NCI-H2029 treated with DMSO at 0.1 percent for 48 hours (cell line): Measurements from ENCODE around the gene UEVLD.

Experiments
- DNase-seq: peaks from one replicate; lab custom pipeline; 2025; lab: John Stamatoyannopoulos, UW

Gene UEVLD

GRCh38 chr11:18581825-18582224 lies 6.7 kb downstream of the UEVLD start:
- no peak for DNase-seq

- no peak for DNase-seq
Measured at GRCh38 chr11:18580113-18580766, 8.3 kb downstream of the UEVLD start.

- no peak for DNase-seq
Measured at GRCh38 chr11:18578975-18579598, 9.4 kb downstream of the UEVLD start.

GRCh38 chr11:18575361-18575760 lies 13.2 kb downstream of the UEVLD start:
- no peak for DNase-seq

GRCh38 chr11:18567081-18567480 lies 21.5 kb downstream of the UEVLD start:
- no peak for DNase-seq

GRCh38 chr11:18566406-18566805 lies 22.1 kb downstream of the UEVLD start:
- no peak for DNase-seq

GRCh38 chr11:18564149-18564548 lies 24.4 kb downstream of the UEVLD start:
- DNase-seq, result no peak

- DNase-seq, result no peak
Measured at GRCh38 chr11:18563090-18563730, 25.3 kb downstream of the UEVLD start.

GRCh38 chr11:18548001-18548400 lies 40.5 kb downstream of the UEVLD start:
- no peak for DNase-seq

GRCh38 chr11:18540207-18541009 lies 48.1 kb downstream of the UEVLD start:
- DNase-seq, result peak; percentile 17

GRCh38 chr11:18536209-18536608 lies 52.3 kb downstream of the UEVLD start:
- DNase-seq, result no peak

GRCh38 chr11:18534245-18534644 lies 54.3 kb downstream of the UEVLD start:
- no peak for DNase-seq

- DNase-seq, result no peak
Measured at GRCh38 chr11:18533365-18533764, 55.2 kb downstream of the UEVLD start.

- no peak for DNase-seq
Measured at GRCh38 chr11:18527512-18527911, 61.0 kb downstream of the UEVLD start.

- DNase-seq, result peak; percentile 71
Measured at GRCh38 chr11:18526521-18527296, 61.8 kb downstream of the UEVLD start, which contains the start of gene TSG101. TSG101 (minus strand) TSS chr11:18526942; CDS start chr11:18526816, 126 bp downstream.

- DNase-seq, result no peak
Measured at GRCh38 chr11:18526130-18526520, 62.4 kb downstream of the UEVLD start.

- DNase-seq, result no peak
Measured at GRCh38 chr11:18524248-18524647, 64.3 kb downstream of the UEVLD start.

GRCh38 chr11:18523084-18523483 lies 65.5 kb downstream of the UEVLD start:
- no peak for DNase-seq

- no peak for DNase-seq
Measured at GRCh38 chr11:18522388-18522787, 66.1 kb downstream of the UEVLD start.

GRCh38 chr11:18521122-18521521 lies 67.4 kb downstream of the UEVLD start:
- DNase-seq, result no peak

- no peak for DNase-seq
Measured at GRCh38 chr11:18502352-18502751, 86.2 kb downstream of the UEVLD start.

GRCh38 chr11:18501629-18502028 lies 86.9 kb downstream of the UEVLD start:
- no peak for DNase-seq
